HG03097 (cell line): Measurements from ENCODE around the gene NDST3.
"Not testable (repeated sequence)": the region's sequence is repeated elsewhere in the genome, so short reads cannot be mapped to it uniquely, and the experiment has no call there.

ENCODE experiments used
- ATAC-seq: cut with Tn5 transposase; IDR thresholded peaks from one replicate; pipeline ENCODE4 v1.9.1; 2021; ENCODE audit not compliant: unreplicated experiment, low FRiP score

The NDST3 gene

GRCh38 chr4:118290951-118291350 is 256.7 kb downstream of the NDST3 start:
- no peak for ATAC-seq

GRCh38 chr4:118296729-118297128 is 262.4 kb downstream of the NDST3 start:
- ATAC-seq = no peak

GRCh38 chr4:118299619-118300018 is 265.3 kb downstream of the NDST3 start:
- not testable (repeated sequence) for ATAC-seq

- ATAC-seq = no peak
Observed at GRCh38 chr4:118307643-118308042, 273.4 kb downstream of the NDST3 start.
